ENCODE results near the gene HAGHL.

The HAGHL gene

GRCh38 chr16:683396-684070 lies 43.4 kb upstream of the HAGHL start:
- Histone ChIP-seq H3K4me2 (ENCODE audit: low read length) (peak overlapping the region; percentile 98), H3F3A (ENCODE audit: insufficient read depth, low read length) (no peaks in the 10 kb centered on the region), H3K27ac (ENCODE audit: low read depth, low read length, poor library complexity, severe bottlenecking) (peak overlapping the region; percentile 7), H3K36me3 (ENCODE audit: insufficient read depth, low read length) (peaks cover 38% of the 10 kb centered on the region), H4K20me1 (ENCODE audit: insufficient read depth, low read length) (no peaks in the 10 kb centered on the region), H3K9ac (ENCODE audit: low read length) (peak overlapping the region; percentile 82), H3K79me2 (ENCODE audit: insufficient read depth, low read length) (0 out of 2 replicates have a peak, but pooled peaks cover 8% of the 10 kb centered on the region), H3K9me2 (ENCODE audit: low read depth, low read length) (no peaks in the 10 kb centered on the region), H3K4me1 (ENCODE audit: insufficient read depth, low read length, severe bottlenecking) (peaks cover 46% of the 10 kb centered on the region), H2AFZ (ENCODE audit: low read length) (no peak overlapping the region), H3K4me3 (ENCODE audit: low read depth, low read length, poor library complexity, severe bottlenecking) (peak overlapping the region; percentile 86), H3K9me3 (ENCODE audit: low read length) (no peaks in the 10 kb centered on the region), H3K27me3 (ENCODE audit: insufficient read depth, low read length) (no peaks in the 10 kb centered on the region)
- no peak for TF ChIP-seq EZH2 (IDR thresholded peaks at IDR 0.05; ENCODE audit: borderline replicate concordance, low read length)
- no peak for TF ChIP-seq CTCF (IDR thresholded peaks at IDR 0.05; ENCODE audit: low read length)

DNA sequence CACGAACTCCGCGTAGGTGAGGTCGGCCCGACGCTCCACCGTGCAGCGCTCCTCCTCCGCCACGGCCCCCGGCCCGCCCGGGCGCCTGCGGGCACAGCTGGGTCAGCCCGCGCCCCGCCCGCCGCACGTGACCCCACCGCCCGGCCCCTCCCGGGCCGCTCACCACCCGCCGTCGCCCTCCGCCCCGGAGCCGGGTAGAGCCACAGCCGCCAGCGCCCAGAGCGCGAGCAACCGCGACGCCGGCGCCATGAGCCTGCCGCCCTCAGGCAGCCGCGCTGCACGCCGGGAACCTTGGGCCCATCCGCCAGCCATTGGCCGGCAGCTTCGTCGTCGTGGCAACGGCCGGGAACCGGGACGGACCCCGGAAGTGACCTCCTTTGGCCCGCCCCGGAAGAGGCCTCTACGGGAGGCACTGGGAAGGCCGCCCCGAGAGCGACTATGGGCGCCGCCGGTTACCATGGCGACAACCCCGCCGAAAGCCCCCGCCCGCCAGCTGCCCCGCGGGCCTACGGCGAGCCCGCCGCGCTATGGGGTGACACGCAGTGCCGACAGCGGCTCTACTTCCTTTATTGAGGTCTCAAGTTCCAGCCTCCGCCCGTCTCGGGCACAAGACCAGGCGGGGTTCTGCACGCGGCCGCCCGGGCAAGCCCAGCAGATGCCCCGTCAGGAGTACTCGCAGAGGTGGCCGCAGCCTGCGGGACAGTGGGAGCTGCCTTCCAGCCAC lies 42.7 kb upstream of the HAGHL start, which contains the start of gene JMJD8:
TSS of gene JMJD8 (minus strand) at position 264 of the 724 bp plus-strand sequence. CDS start at position 249, 15 bp downstream.
- Histone ChIP-seq H3K4me3 (ENCODE audit: low read depth, low read length, poor library complexity, severe bottlenecking) (peak within 1 kb of the TSS; percentile 86), H3K4me2 (ENCODE audit: low read length) (peak within 1 kb of the TSS; percentile 98), H3K27me3 (ENCODE audit: insufficient read depth, low read length) (no peaks in the 10 kb centered on the region), H2AFZ (ENCODE audit: low read length) (no peak within 1 kb of the TSS), H3K36me3 (ENCODE audit: insufficient read depth, low read length) (peaks cover 38% of the 10 kb centered on the region), H3K9ac (ENCODE audit: low read length) (peak within 1 kb of the TSS; percentile 82), H3K9me3 (ENCODE audit: low read length) (no peaks in the 10 kb centered on the region), H3K4me1 (ENCODE audit: insufficient read depth, low read length, severe bottlenecking) (peaks cover 53% of the 10 kb centered on the region), H3K79me2 (ENCODE audit: insufficient read depth, low read length) (0 out of 2 replicates have a peak, but pooled peaks cover 8% of the 10 kb centered on the region), H3K27ac (ENCODE audit: low read depth, low read length, poor library complexity, severe bottlenecking) (peak within 1 kb of the TSS; percentile 62), H4K20me1 (ENCODE audit: insufficient read depth, low read length) (no peaks in the 10 kb centered on the region), H3K9me2 (ENCODE audit: low read depth, low read length) (no peaks in the 10 kb centered on the region), H3F3A (ENCODE audit: insufficient read depth, low read length) (no peaks in the 10 kb centered on the region)
- TF ChIP-seq CTCF (IDR thresholded peaks at IDR 0.05; ENCODE audit: low read length), result no peak
- no peak for TF ChIP-seq EZH2 (IDR thresholded peaks at IDR 0.05; ENCODE audit: borderline replicate concordance, low read length)

DNA sequence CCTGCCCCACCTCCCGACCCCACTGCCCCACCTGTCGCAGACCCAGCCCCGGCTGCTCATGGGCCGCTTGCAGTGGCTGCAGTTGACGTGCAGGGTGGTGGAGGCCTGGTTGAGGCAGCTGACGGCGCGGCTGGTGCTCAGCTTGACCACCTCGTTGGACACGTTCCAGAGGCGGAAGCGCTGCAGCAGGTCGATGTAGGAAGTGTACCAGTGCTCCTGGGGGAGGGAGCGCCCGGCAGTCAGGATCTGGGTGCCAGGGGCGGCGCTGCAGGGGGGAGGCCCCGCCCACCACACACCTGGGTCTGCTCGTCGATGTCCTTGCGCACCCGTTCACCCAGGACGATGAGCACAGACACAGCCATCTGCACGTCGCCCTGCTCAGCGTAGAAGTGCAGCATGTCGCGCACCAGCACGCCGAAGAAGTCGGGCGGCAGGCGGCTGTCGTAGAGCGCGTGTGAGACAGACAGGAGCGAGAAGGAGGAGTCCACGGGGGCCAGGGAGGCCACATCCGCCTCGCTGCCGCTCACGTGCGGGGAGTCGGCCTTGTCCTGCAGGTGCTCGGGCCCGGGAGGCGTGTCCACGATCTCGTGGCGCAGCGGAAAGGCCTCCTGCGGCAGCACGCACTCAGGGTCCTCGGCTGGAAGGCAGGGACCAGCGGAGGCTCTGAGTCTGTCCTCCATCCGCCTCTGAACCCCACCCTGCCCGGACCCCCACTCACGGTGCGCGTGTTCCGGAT lies 41.8 kb upstream of the HAGHL start:
- H3K9ac ChIP-seq (ENCODE audit: low read length), result no peak overlapping the region
- H3K27ac ChIP-seq (ENCODE audit: low read depth, low read length, poor library complexity, severe bottlenecking), result peak overlapping the region; percentile 23
- peak overlapping the region; percentile 98; the same call in 1 of the 2 replicates for H3K4me2 ChIP-seq (ENCODE audit: low read length)

More for the DNA sequence above, 41.8 kb upstream of the HAGHL start:
- Histone ChIP-seq H3K36me3 (ENCODE audit: insufficient read depth, low read length) (peaks cover 38% of the 10 kb centered on the region), H2AFZ (ENCODE audit: low read length) (no peak overlapping the region), H3K9me2 (ENCODE audit: low read depth, low read length) (no peaks in the 10 kb centered on the region), H3K4me3 (ENCODE audit: low read depth, low read length, poor library complexity, severe bottlenecking) (peak overlapping the region; percentile 86), H3K27me3 (ENCODE audit: insufficient read depth, low read length) (no peaks in the 10 kb centered on the region), H3K9me3 (ENCODE audit: low read length) (no peaks in the 10 kb centered on the region), H4K20me1 (ENCODE audit: insufficient read depth, low read length) (no peaks in the 10 kb centered on the region), H3F3A (ENCODE audit: insufficient read depth, low read length) (no peaks in the 10 kb centered on the region), H3K4me1 (ENCODE audit: insufficient read depth, low read length, severe bottlenecking) (peaks cover 56% of the 10 kb centered on the region), H3K79me2 (ENCODE audit: insufficient read depth, low read length) (0 out of 2 replicates have a peak, but pooled peaks cover 8% of the 10 kb centered on the region)
- no peak for TF ChIP-seq CTCF (IDR thresholded peaks at IDR 0.05; ENCODE audit: low read length)
- TF ChIP-seq EZH2 (IDR thresholded peaks at IDR 0.05; ENCODE audit: borderline replicate concordance, low read length), result no peak

Data from OCI-LY1 (cell line).